Testis (tissue), 3 donors: ENCODE data around the gene HEATR5A. TPM values are rescaled to one million over a fixed set of nuclear protein-coding genes. Genes with fewer than 3 reads are reported as not detected.

Source experiments
- DNase-seq: peaks from one replicate; pipeline ENCODE4 v3.0.0-alpha.2; 2019
- H3K27ac ChIP-seq, 2 donors: fragments of 200-600 bp; sonication (generic); one replicate each; pipeline ENCODE4 v1.5.1; 2019
- H3K27me3 ChIP-seq: fragments of 200-600 bp; sonication (generic); one replicate; pipeline ENCODE4 v1.5.1; 2019
- H3K36me3 ChIP-seq: fragments of 200-600 bp; sonication (generic); one replicate; pipeline ENCODE4 v1.5.1; 2017; ENCODE audit warnings: low read depth; ENCODE audit errors: missing control alignments
- H3K4me1 ChIP-seq: fragments of 200-600 bp; sonication (generic); one replicate; pipeline ENCODE4 v1.5.1; 2019
- H3K4me3 ChIP-seq, 2 donors: fragments of 200-600 bp; sonication (generic); one replicate each; pipeline ENCODE4 v1.5.1; 2017 to 2019
- H3K9me3 ChIP-seq: fragments of 200-600 bp; sonication (generic); one replicate; pipeline ENCODE4 v1.5.1; 2017
- CTCF ChIP-seq, 3 experiments: fragments of 450-650 bp in 2 of 3; fragments of 200-600 bp in 1 of 3; sonication (generic) in 1 of 3; IDR thresholded peaks; one replicate each; pipeline ENCODE4 v1.5.1; 2016 to 2019; ENCODE audit warnings: antibody characterized with exemption in 3 of 3, mild to moderate bottlenecking in 2 of 3, moderate library complexity in 1 of 3
- POLR2A ChIP-seq: fragments of 450-650 bp; IDR thresholded peaks from one replicate; pipeline ENCODE4 v1.6.1; 2017; ENCODE audit warnings: antibody characterized with exemption, mild to moderate bottlenecking, moderate library complexity
- WGBS, 2 donors: methylation state at CpG; one replicate each; pipeline ENCODE4 v1.1.5; 2018; 5-methylcytosine and 5-hydroxymethylcytosine counted together
- intact Hi-C: fragments of 100-400 bp; cut with DNase I; formaldehyde crosslinking; loops from one replicate; pipeline ENCODE4 v1.15.1; 2023; ENCODE audit warnings: low total_unique reads
- polyA plus RNA-seq: library from polyadenylated mRNA; stranded (reverse); fragments of 350-450 nt; fragmentation: Illumina TruSeq; extraction: RNeasy Lipid Tissue Mini Kit (QIAGEN cat#74804); gene quantifications from one replicate; pipeline ENCODE4 v1.2.3, GENCODE V29; 2014; ENCODE audit warnings: low read depth, low replicate concordance; ENCODE audit not compliant: insufficient read depth
- total RNA-seq, 2 donors: library from RNA; depleted of rRNA; stranded (reverse); fragments of >200 nt; gene quantifications; one replicate each; pipeline ENCODE4 v1.2.3, GENCODE V29; 2016

Gene HEATR5A
- total and polyA plus RNA-seq, 3 donors from 2014 or later = 19.6 to 39.8 (median 33.0) TPM

GRCh38 chr14:31401369-31401932 lies 18.9 kb downstream of the HEATR5A start:
- no peak overlapping the region for H3K4me3 ChIP-seq
- 86 to 91% methylated on average over 3 of the region's 3 CpGs for WGBS, 2 donors
- H3K4me1 ChIP-seq = no peaks in the 10 kb centered on the region
- TF ChIP-seq CTCF (IDR thresholded peaks at IDR 0.05) (no peak), POLR2A (no peak)
- H3K27ac ChIP-seq = no peak overlapping the region
- H3K36me3 ChIP-seq = no peaks in the 10 kb centered on the region
- intact Hi-C loops = no loop called here
- no peaks in the 10 kb centered on the region for H3K9me3 ChIP-seq
- H3K27me3 ChIP-seq = no peaks in the 10 kb centered on the region
- no peak for DNase-seq

GRCh38 chr14:31400031-31400638 lies 20.2 kb downstream of the HEATR5A start:
- no peaks in the 10 kb centered on the region for H3K36me3 ChIP-seq
- H3K27me3 ChIP-seq = no peaks in the 10 kb centered on the region
- DNase-seq = no peak
- H3K4me1 ChIP-seq = no peaks in the 10 kb centered on the region
- no peak overlapping the region for H3K4me3 ChIP-seq
- intact Hi-C loops = no loop called here
- 85 to 86% methylated on average over 5 of the region's 5 CpGs for WGBS, 2 donors
- no peak for TF ChIP-seq CTCF (IDR thresholded peaks at IDR 0.05)
- no peak for TF ChIP-seq POLR2A
- no peak overlapping the region for H3K27ac ChIP-seq
- no peaks in the 10 kb centered on the region for H3K9me3 ChIP-seq

DNA sequence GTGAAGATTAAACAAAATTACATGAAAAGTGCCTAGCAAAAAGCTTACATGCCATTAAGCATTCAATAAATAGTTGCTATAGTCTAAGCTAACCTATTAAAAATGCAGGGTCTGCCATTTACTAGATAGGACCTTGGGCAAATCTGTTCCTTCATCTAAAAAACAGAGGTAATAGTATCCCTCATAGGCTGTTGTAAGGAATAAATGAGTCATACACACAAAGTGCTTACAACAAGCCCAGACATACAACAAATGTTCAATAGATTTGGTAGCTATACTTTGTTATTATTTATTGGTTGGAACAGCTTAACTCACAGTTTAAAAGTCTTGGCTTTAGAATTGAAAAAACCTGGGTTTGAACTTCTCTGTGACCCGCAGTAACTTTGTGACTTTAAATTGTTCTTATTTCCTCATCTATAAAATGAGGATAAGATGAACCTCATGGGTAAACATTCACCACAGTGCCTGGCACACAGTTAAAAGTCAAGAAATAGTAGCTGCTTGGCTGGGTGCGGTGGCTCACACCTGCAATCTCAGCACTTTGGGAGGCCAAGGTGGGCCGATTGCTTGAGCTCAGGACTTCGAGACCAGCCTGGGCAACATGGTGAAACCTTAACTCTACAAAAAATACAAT lies 24.7 kb downstream of the HEATR5A start:
- H3K4me3 ChIP-seq = no peak overlapping the region
- H3K27ac ChIP-seq = no peak overlapping the region
- H3K36me3 ChIP-seq = no peaks in the 10 kb centered on the region
- no peaks in the 10 kb centered on the region for H3K4me1 ChIP-seq
- intact Hi-C loops = no loop called here
- TF ChIP-seq POLR2A (no peak), CTCF (IDR thresholded peaks at IDR 0.05) (no peak)
- no peaks in the 10 kb centered on the region for H3K9me3 ChIP-seq
- no peaks in the 10 kb centered on the region for H3K27me3 ChIP-seq
- DNase-seq = no peak
- WGBS, 2 donors = 91 to 94% methylated on average over 4 of the region's 4 CpGs

DNA sequence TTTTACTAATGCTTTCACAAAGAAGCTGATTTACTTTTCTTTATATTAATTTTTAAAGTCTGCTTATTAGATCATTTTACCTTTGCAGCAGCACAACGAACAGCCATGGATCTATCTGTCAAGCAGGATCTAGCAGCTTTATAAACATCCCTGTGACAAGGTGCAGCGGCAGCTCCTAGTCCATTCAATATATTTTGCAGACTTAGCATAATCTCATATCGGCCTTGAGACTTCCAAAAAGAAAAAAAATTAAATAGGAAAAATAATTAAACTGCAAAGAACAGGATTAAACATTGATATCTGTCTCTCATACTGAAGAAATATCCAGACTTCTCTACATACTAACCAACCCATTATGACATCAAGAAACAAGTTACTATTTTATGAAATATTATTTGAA lies 25.2 kb downstream of the HEATR5A start:
- 77 to 78% methylated on average over 3 of the region's 3 CpGs for WGBS, 2 donors
- TF ChIP-seq POLR2A = no peak
- no peak for TF ChIP-seq CTCF (IDR thresholded peaks at IDR 0.05)
- H3K4me1 ChIP-seq = no peaks in the 10 kb centered on the region
- no peak for DNase-seq
- no peak overlapping the region for H3K4me3 ChIP-seq
- intact Hi-C loops = no loop called here
- no peaks in the 10 kb centered on the region for H3K36me3 ChIP-seq
- H3K27ac ChIP-seq = no peak overlapping the region
- no peaks in the 10 kb centered on the region for H3K9me3 ChIP-seq
- no peaks in the 10 kb centered on the region for H3K27me3 ChIP-seq
